ENCODE measurements around the gene TBXAS1.

Gene TBXAS1

GRCh38 chr7:139940866-139941265, 111.8 kb downstream of the TBXAS1 start:
- Histone ChIP-seq H3K79me2 (ENCODE audit: insufficient read depth, low read length) (no peaks in the 10 kb centered on the region), H3K9ac (ENCODE audit: low read length) (no peak overlapping the region)

GRCh38 chr7:139941421-139941820, 112.4 kb downstream of the TBXAS1 start:
- Histone ChIP-seq H3K27me3 (ENCODE audit: low read length) (no peaks in the 10 kb centered on the region), H3K9me3 (ENCODE audit: insufficient read depth, low read length) (no peaks in the 10 kb centered on the region), H3K4me2 (ENCODE audit: low read depth, low read length, poor library complexity, severe bottlenecking) (no peak overlapping the region), H3K9ac (ENCODE audit: low read length) (no peak overlapping the region), H2AFZ (ENCODE audit: low read depth, low read length, severe bottlenecking) (no peak overlapping the region), H3K9me2 (replicated peaks; ENCODE audit: insufficient read depth, low read length) (no peaks in the 10 kb centered on the region), H4K20me1 (ENCODE audit: low read depth, low read length) (no peaks in the 10 kb centered on the region), H3K79me2 (ENCODE audit: insufficient read depth, low read length) (no peaks in the 10 kb centered on the region), H3K36me3 (ENCODE audit: low read length) (no peaks in the 10 kb centered on the region), H3F3A (ENCODE audit: insufficient read depth) (no peaks in the 10 kb centered on the region), H3K4me3 (ENCODE audit: insufficient read depth, low read length, poor library complexity, severe bottlenecking) (no peak overlapping the region), H3K27ac (ENCODE audit: low read depth, low read length) (no peak overlapping the region)
- TF ChIP-seq EZH2phosphoT487 (conservative IDR thresholded peaks at IDR 0.05; ENCODE audit: low read length): no peak
- TF ChIP-seq CTCF (IDR thresholded peaks at IDR 0.05; ENCODE audit: insufficient read depth, low read length, poor library complexity, severe bottlenecking): no peak

More at GRCh38 chr7:139940866-139941265, 111.8 kb downstream of the TBXAS1 start:
- H3K9me2 ChIP-seq (replicated peaks; ENCODE audit: insufficient read depth, low read length): no peaks in the 10 kb centered on the region
- no peak overlapping the region for H2AFZ ChIP-seq (ENCODE audit: low read depth, low read length, severe bottlenecking)
- TF ChIP-seq CTCF (IDR thresholded peaks at IDR 0.05; ENCODE audit: insufficient read depth, low read length, poor library complexity, severe bottlenecking) (no peak), EZH2phosphoT487 (conservative IDR thresholded peaks at IDR 0.05; ENCODE audit: low read length) (no peak)
- H3K4me3 ChIP-seq (ENCODE audit: insufficient read depth, low read length, poor library complexity, severe bottlenecking): no peak overlapping the region
- H3K27me3 ChIP-seq (ENCODE audit: low read length): no peaks in the 10 kb centered on the region
- H3K27ac ChIP-seq (ENCODE audit: low read depth, low read length): no peak overlapping the region
- H3K4me2 ChIP-seq (ENCODE audit: low read depth, low read length, poor library complexity, severe bottlenecking): no peak overlapping the region
- no peaks in the 10 kb centered on the region for H4K20me1 ChIP-seq (ENCODE audit: low read depth, low read length)
- no peaks in the 10 kb centered on the region for H3K9me3 ChIP-seq (ENCODE audit: insufficient read depth, low read length)
- H3K36me3 ChIP-seq (ENCODE audit: low read length): no peaks in the 10 kb centered on the region
- no peaks in the 10 kb centered on the region for H3F3A ChIP-seq (ENCODE audit: insufficient read depth)

GRCh38 chr7:139941866-139942265, 112.8 kb downstream of the TBXAS1 start:
- H3K27me3 ChIP-seq (ENCODE audit: low read length): no peaks in the 10 kb centered on the region
- no peaks in the 10 kb centered on the region for H3F3A ChIP-seq (ENCODE audit: insufficient read depth)
- H3K27ac ChIP-seq (ENCODE audit: low read depth, low read length): no peak overlapping the region
- H3K9me3 ChIP-seq (ENCODE audit: insufficient read depth, low read length): no peaks in the 10 kb centered on the region
- H3K9ac ChIP-seq (ENCODE audit: low read length): no peak overlapping the region
- no peak overlapping the region for H3K4me3 ChIP-seq (ENCODE audit: insufficient read depth, low read length, poor library complexity, severe bottlenecking)
- TF ChIP-seq EZH2phosphoT487 (conservative IDR thresholded peaks at IDR 0.05; ENCODE audit: low read length) (no peak), CTCF (IDR thresholded peaks at IDR 0.05; ENCODE audit: insufficient read depth, low read length, poor library complexity, severe bottlenecking) (no peak)
- no peak overlapping the region for H3K4me2 ChIP-seq (ENCODE audit: low read depth, low read length, poor library complexity, severe bottlenecking)
- H3K36me3 ChIP-seq (ENCODE audit: low read length): no peaks in the 10 kb centered on the region
- no peaks in the 10 kb centered on the region for H3K9me2 ChIP-seq (replicated peaks; ENCODE audit: insufficient read depth, low read length)
- no peak overlapping the region for H2AFZ ChIP-seq (ENCODE audit: low read depth, low read length, severe bottlenecking)
- no peaks in the 10 kb centered on the region for H3K79me2 ChIP-seq (ENCODE audit: insufficient read depth, low read length)
- H4K20me1 ChIP-seq (ENCODE audit: low read depth, low read length): no peaks in the 10 kb centered on the region
